ENCODE results near the gene PTPRC.

Gene PTPRC

DNA sequence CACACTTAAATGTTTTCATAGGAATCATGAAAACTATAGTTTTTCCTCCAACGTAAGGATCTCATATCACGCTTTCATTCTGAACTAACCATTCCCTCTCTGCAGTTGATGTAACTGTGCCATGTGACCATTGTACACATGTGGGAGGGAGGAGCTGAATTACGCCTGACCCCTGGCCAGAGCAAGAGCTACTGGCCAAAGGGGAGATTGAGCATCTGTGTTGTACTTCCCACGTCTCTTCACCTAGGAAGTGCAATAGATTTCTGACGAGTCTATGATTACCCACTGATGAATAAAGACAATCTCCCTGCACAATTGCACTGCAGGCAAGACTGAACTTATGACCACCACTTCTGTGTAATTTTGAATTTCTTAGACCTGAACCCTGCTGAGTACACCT, 24.0 kb downstream of the PTPRC start:
- Histone ChIP-seq H3K9ac (no peak overlapping the region), H3K27ac (0 out of 22 replicates have a peak overlapping the region, but pooled peaks of 1 of the 11 experiments have one; percentile 24), H3K4me2 (peak overlapping the region in 2 of 11 experiments; percentile 68 to 85; a peak in 4 of 22 replicates), H4K20me1 (peaks cover 0 to 5% (median 0%) of the 10 kb centered on the region in 11 experiments; a peak in 1 of 22 replicates), H3K4me1 (peaks cover 0 to 93% (median 14%) of the 10 kb centered on the region in 10 experiments; a peak in 15 of 20 replicates), H3K36me3 (peaks cover 0 to 69% (median 0%) of the 10 kb centered on the region in 11 experiments; a peak in 7 of 22 replicates), H3K4me3 (no peak overlapping the region), H3K27me3 (no peaks in the 10 kb centered on the region), H3K9me3 (replicated peaks in 1 of 11) (peaks cover 0 to 7% (median 0%) of the 10 kb centered on the region in 11 experiments; a peak in 3 of 22 replicates)
- TF ChIP-seq Cebpa-rat (IDR thresholded peaks at IDR 0.05), result no peak

DNA sequence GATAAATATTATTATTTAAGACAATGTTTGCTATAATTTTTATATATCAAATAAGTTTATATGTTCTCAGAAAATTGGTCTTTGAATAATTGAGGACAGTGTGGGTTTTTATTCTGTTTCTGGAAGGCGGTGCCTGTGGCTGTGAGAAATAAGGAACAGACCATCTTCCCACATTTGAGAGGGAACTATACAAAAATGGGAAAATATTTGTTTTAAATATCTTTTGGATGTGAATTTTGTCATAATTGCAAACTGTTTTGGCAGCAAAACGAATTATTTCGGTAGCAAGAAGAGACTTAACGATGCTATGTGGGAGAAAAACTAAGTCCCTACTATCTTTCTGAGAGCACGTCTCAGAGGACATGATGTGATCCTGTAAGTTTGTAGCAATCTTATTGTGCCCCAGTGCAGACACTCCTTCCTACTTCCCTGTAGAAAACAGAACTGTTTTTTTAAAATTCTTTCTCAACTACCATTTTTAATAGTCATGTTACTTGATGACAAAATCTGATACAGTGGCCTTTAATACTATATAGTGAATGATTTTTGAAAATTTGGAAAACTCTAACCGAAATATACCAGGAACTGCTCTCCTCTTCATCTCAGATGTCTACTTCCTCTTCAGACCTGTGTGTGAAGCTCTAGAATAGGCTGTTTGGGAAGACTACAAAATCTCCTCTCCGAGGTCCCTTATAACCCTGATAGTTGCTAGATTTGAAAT, 25.4 kb downstream of the PTPRC start:
- no peak for TF ChIP-seq Cebpa-rat (IDR thresholded peaks at IDR 0.05)
- Histone ChIP-seq H3K9ac (peak overlapping the region in 4 of 11 experiments; percentile 19 to 70 (median 61); a peak in 7 of 22 replicates), H3K9me3 (replicated peaks in 1 of 11) (peaks cover 0 to 7% (median 0%) of the 10 kb centered on the region in 11 experiments; a peak in 3 of 22 replicates), H3K4me3 (peak overlapping the region in 2 of 10 experiments; percentile 12 to 18; a peak in 1 of 20 replicates), H3K36me3 (peaks cover 0 to 77% (median 0%) of the 10 kb centered on the region in 11 experiments; a peak in 7 of 22 replicates), H3K27ac (peak overlapping the region in 6 of 11 experiments; percentile 56 to 82 (median 68); a peak in 12 of 22 replicates), H3K4me1 (peaks cover 0 to 93% (median 8%) of the 10 kb centered on the region in 10 experiments; a peak in 9 of 20 replicates), H3K4me2 (peak overlapping the region in 6 of 11 experiments; percentile 10 to 85 (median 52); a peak in 10 of 22 replicates), H4K20me1 (peaks cover 0 to 5% (median 0%) of the 10 kb centered on the region in 11 experiments; a peak in 1 of 22 replicates), H3K27me3 (no peaks in the 10 kb centered on the region)

GRCh38 chr1:198667186-198667585, 28.3 kb downstream of the PTPRC start:
- Histone ChIP-seq H3K4me2 (peak overlapping the region in 2 of 11 experiments; percentile 52 to 57; a peak in 4 of 22 replicates), H4K20me1 (peaks cover 0 to 15% (median 0%) of the 10 kb centered on the region in 11 experiments; a peak in 1 of 22 replicates), H3K4me3 (no peak overlapping the region), H3K9ac (no peak overlapping the region), H3K4me1 (peaks cover 0 to 97% (median 17%) of the 10 kb centered on the region in 10 experiments; a peak in 10 of 20 replicates), H3K36me3 (peaks cover 0 to 67% (median 0%) of the 10 kb centered on the region in 11 experiments; a peak in 6 of 22 replicates), H3K27ac (no peak overlapping the region; a peak in 1 of 22 replicates), H3K27me3 (no peaks in the 10 kb centered on the region), H3K9me3 (replicated peaks in 1 of 11) (peaks cover 0 to 7% (median 0%) of the 10 kb centered on the region in 11 experiments; a peak in 3 of 22 replicates)
- TF ChIP-seq Cebpa-rat (IDR thresholded peaks at IDR 0.05), result no peak

- no peak for TF ChIP-seq Cebpa-rat (IDR thresholded peaks at IDR 0.05)
- Histone ChIP-seq H3K9ac (no peak overlapping the region), H3K36me3 (peaks cover 0 to 67% (median 0%) of the 10 kb centered on the region in 11 experiments; a peak in 6 of 22 replicates), H4K20me1 (peaks cover 0 to 13% (median 0%) of the 10 kb centered on the region in 11 experiments; a peak in 1 of 22 replicates), H3K4me1 (peaks cover 0 to 97% (median 17%) of the 10 kb centered on the region in 10 experiments; a peak in 10 of 20 replicates), H3K4me3 (no peak overlapping the region), H3K27ac (peak overlapping the region in 3 of 11 experiments; percentile 4 to 77 (median 76); a peak in 4 of 22 replicates), H3K9me3 (replicated peaks in 1 of 11) (peaks cover 0 to 7% (median 0%) of the 10 kb centered on the region in 11 experiments; a peak in 3 of 22 replicates), H3K4me2 (peak overlapping the region in 2 of 11 experiments; percentile 52 to 57; a peak in 4 of 22 replicates), H3K27me3 (no peaks in the 10 kb centered on the region)
These were observed 29.0 kb downstream of the PTPRC start for GRCh38 chr1:198667807-198668206.

DNA sequence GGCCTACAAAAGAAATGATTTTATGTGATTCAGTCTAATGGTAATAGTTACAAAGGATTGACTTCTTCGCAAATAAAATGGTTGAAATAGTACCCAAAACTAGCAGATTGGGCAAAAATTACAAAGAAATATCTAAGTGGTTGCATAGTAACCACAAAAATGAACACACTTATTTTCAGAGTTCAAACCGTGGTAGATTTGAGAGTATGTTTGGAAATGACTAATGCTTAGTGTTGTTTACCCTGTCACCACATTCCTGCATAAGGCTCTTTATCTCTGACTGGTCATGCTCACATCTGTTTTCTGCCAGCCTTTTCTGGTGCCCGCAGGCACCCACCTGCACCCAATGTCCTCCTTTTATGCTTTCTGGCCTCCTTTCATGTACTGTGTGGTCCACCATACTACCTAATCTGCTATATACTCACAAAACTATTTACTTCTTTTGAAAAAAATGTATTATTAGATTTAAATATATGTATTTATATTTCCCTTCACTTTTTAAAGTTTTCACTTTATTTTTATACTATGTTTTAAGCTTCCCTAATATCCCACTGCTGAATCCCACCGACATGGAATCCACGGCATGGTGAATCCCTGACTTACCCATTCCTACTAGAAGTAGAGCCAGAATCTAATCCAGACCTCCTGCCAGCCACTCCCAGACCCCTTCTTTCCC, 30.3 kb downstream of the PTPRC start:
- peak overlapping the region in 4 of 11 experiments; percentile 19 to 57 (median 52); a peak in 8 of 22 replicates for H3K4me2 ChIP-seq

DNA sequence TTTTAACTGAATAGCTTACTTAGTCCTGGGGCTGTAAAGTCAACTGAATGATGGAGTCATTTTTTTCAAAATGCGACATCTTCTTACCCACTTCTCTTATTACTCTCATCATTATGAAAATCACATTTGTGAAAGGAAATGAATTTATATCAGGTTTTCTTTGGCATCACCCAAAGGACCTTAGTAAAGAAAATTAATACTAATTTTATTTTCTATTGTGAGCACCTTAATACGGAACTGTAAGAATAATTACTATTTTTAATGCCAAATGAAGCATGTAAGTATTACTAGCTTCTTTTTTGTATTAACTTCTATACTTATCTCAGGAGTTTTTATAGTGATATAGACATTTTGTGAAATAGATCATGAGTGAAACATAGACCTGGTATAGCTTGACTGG, 30.9 kb downstream of the PTPRC start:
- H3K4me3 ChIP-seq, result no peak overlapping the region
- H3K36me3 ChIP-seq, result peaks cover 0 to 73% (median 0%) of the 10 kb centered on the region in 11 experiments; a peak in 6 of 22 replicates
- H3K9ac ChIP-seq, result no peak overlapping the region; a peak in 1 of 22 replicates
- peaks cover 0 to 9% (median 0%) of the 10 kb centered on the region in 11 experiments; a peak in 1 of 22 replicates for H4K20me1 ChIP-seq
- TF ChIP-seq Cebpa-rat (IDR thresholded peaks at IDR 0.05), result no peak
- peak overlapping the region in 3 of 11 experiments; percentile 28 to 77 (median 76); a peak in 4 of 22 replicates for H3K27ac ChIP-seq
- peaks cover 0 to 7% (median 0%) of the 10 kb centered on the region in 11 experiments; a peak in 3 of 22 replicates for H3K9me3 ChIP-seq (replicated peaks in 1 of 11)
- peak overlapping the region in 3 of 11 experiments; percentile 52 to 57 (median 52); a peak in 4 of 22 replicates for H3K4me2 ChIP-seq
- H3K27me3 ChIP-seq, result no peaks in the 10 kb centered on the region
- H3K4me1 ChIP-seq, result peaks cover 0 to 95% (median 11%) of the 10 kb centered on the region in 10 experiments; a peak in 10 of 20 replicates

More for the DNA sequence above, 30.3 kb downstream of the PTPRC start:
- Histone ChIP-seq H3K9ac (no peak overlapping the region; a peak in 2 of 22 replicates), H3K4me1 (peaks cover 0 to 98% (median 16%) of the 10 kb centered on the region in 10 experiments; a peak in 10 of 20 replicates), H3K9me3 (replicated peaks in 1 of 11) (peaks cover 0 to 7% (median 0%) of the 10 kb centered on the region in 11 experiments; a peak in 3 of 22 replicates), H3K4me3 (no peak overlapping the region), H3K27ac (peak overlapping the region in 4 of 11 experiments; percentile 35 to 77 (median 62); a peak in 7 of 22 replicates), H4K20me1 (peaks cover 0 to 9% (median 0%) of the 10 kb centered on the region in 11 experiments; a peak in 1 of 22 replicates), H3K36me3 (peaks cover 0 to 72% (median 0%) of the 10 kb centered on the region in 11 experiments; a peak in 6 of 22 replicates), H3K27me3 (no peaks in the 10 kb centered on the region)
- TF ChIP-seq Cebpa-rat (IDR thresholded peaks at IDR 0.05), result no peak

GRCh38 chr1:198671136-198671535, 32.3 kb downstream of the PTPRC start:
- Histone ChIP-seq H3K9me3 (replicated peaks in 1 of 11) (peaks cover 0 to 1% (median 0%) of the 10 kb centered on the region in 11 experiments; a peak in 1 of 22 replicates), H3K4me1 (peaks cover 0 to 93% (median 11%) of the 10 kb centered on the region in 10 experiments; a peak in 10 of 20 replicates), H3K4me3 (no peak overlapping the region), H3K27me3 (no peaks in the 10 kb centered on the region), H3K27ac (peak overlapping the region in 3 of 11 experiments; percentile 1 to 45 (median 44); a peak in 3 of 22 replicates), H3K4me2 (peak overlapping the region in 5 of 11 experiments; percentile 3 to 67 (median 39); a peak in 6 of 22 replicates), H4K20me1 (peaks cover 0 to 9% (median 0%) of the 10 kb centered on the region in 11 experiments; a peak in 1 of 22 replicates), H3K36me3 (peaks cover 0 to 68% (median 0%) of the 10 kb centered on the region in 11 experiments; a peak in 5 of 22 replicates), H3K9ac (no peak overlapping the region)
- TF ChIP-seq Cebpa-rat (IDR thresholded peaks at IDR 0.05), result no peak

Measured in BLaER1 treated with 17β-estradiol and CSF1 and Interleukin-3, amounts not matched to agents 10 nM and 100 nM (cell line).